Sigmoid colon (tissue), 4 donors: ENCODE data around the gene TMEM108.

Experiments used
- POLR2A ChIP-seq, 2 donors: fragments of 450-650 bp; IDR thresholded peaks; one replicate each; pipeline ENCODE4 v1.6.1; 2016; ENCODE audit warnings: antibody characterized with exemption in 2 of 2, mild to moderate bottlenecking in 2 of 2, moderate library complexity in 2 of 2
- POLR2AphosphoS5 ChIP-seq, 4 donors: sonication (generic); formaldehyde crosslinking; IDR thresholded peaks; one replicate each; pipeline ENCODE4 v1.6.1; 2017; ENCODE audit warnings: antibody characterized with exemption in 4 of 4
- TF ChIP-seq, protein P1 (sequence below), 4 experiments: fragments of 450-650 bp in 3 of 4; fragments of 200-600 bp in 1 of 4; IDR thresholded peaks; one replicate each; pipeline ENCODE4 v1.5.1; 2016 to 2019; ENCODE audit warnings: antibody characterized with exemption in 4 of 4, mild to moderate bottlenecking in 3 of 4, moderate library complexity in 2 of 4

DNA sequence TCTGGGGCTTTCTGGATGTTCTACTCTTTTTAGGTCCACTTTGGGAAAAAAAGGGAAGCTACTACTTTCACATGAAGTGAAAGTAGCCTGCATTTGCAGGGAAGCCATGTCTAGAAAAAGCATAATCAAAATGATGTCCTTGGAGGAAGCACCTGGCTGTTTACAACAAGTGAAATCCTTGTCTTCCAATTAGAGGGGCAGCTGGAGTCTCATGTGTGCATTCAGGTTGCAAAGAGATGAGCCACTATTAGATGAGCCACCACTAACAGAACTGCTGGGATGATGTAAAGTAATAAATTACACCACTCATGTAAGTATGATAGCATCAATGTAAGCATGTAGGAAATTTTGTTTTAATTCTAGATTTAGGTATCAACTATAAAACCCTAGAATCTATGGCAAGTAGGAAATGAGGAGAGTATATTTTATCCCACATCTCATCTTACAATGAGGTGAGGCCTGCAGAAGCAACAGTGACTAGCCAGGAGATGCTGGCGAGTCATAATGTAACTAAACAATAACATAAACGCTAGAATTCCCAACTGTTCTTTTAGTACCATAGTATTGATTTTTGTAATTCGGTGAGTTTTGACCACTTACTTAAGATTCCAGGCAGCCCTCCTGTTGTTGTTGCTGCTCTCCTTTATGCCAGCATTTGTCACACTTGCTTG is 75.9 kb downstream of the TMEM108 start:
- TF ChIP-seq POLR2AphosphoS5 (IDR thresholded peaks at IDR 0.05) = no peak
- TF ChIP-seq, protein P1, sequence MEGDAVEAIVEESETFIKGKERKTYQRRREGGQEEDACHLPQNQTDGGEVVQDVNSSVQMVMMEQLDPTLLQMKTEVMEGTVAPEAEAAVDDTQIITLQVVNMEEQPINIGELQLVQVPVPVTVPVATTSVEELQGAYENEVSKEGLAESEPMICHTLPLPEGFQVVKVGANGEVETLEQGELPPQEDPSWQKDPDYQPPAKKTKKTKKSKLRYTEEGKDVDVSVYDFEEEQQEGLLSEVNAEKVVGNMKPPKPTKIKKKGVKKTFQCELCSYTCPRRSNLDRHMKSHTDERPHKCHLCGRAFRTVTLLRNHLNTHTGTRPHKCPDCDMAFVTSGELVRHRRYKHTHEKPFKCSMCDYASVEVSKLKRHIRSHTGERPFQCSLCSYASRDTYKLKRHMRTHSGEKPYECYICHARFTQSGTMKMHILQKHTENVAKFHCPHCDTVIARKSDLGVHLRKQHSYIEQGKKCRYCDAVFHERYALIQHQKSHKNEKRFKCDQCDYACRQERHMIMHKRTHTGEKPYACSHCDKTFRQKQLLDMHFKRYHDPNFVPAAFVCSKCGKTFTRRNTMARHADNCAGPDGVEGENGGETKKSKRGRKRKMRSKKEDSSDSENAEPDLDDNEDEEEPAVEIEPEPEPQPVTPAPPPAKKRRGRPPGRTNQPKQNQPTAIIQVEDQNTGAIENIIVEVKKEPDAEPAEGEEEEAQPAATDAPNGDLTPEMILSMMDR (IDR thresholded peaks at IDR 0.05) = no peak
- TF ChIP-seq POLR2A (IDR thresholded peaks at IDR 0.05) = no peak
